HG02571 (cell line): ENCODE results near the gene KCNK5.

Experiments used
- ATAC-seq: cut with Tn5 transposase; IDR thresholded peaks from one replicate; pipeline ENCODE4 v1.9.1; 2021; ENCODE audit warnings: mild to moderate bottlenecking, moderate library complexity; ENCODE audit not compliant: unreplicated experiment

KCNK5 gene

DNA sequence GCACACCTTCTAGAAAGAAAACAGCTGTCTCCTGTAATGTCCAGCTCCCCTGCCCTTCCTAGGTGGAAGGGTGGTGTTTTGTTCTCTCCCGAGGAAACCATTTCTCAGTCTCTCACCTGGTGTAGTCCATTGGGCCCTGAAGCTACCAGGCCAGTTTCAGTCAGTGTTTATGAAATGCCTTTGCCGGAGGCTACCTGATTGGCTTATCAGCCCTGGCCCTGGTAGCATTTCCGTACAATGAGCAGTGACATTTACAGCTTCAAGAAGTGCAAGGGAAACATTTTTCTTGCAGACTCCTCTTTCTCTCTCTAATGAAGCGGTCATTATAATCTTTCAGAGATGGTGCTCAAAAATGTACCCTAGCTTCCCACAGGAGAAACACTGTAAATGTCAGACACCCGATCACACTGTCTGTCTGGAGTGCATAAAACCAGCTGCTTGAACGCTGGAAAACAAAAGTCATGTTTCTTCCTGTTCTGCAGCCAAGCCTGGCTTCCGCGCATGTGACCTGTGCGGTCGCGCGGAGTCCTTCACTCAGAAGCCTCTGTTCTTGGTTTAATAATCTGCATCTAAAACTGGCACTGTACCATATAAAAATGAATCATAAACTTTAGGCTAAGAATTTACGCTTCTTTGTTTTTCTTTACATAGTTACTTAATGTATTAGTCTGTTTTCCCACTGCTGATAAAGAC lies 85.9 kb downstream of the KCNK5 start:
- no peak for ATAC-seq

DNA sequence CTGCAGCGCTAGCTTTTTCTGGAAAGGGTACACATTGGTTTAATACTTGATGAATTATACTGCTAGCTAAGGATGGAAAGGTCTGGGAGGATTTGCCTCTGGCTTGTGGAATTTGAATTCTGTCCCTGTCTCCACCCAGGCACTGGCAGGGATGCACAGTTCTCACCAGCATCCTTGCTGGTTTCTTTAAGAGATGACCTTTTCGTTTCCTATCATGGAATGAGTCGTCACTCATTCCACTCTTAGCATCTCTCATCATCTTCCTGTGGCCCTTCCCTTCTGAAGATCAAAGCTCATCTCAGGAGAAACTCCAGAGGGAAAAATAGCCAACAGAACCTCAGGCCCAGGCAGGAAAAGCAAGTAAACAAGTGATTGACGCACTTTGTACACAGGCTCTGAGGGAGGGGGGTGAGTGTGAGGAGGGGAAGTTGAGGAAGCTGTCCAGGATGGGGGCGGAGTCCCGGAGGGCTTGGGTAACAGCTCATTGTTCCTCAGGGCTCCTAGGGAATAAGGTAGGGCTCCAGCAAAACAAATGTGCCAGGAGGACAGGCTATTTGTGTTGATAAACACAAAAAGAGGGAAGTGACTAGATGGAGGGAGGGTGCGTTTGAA lies 88.6 kb downstream of the KCNK5 start:
- ATAC-seq = no peak
